IPS-20b (cell line): ENCODE results near the gene CALHM4.

Experiments used
- H3K27ac ChIP-seq: one replicate; pipeline ENCODE4 v1.5.1; 2013; ENCODE audit warnings: low read length
- H3K27me3 ChIP-seq: 2 replicates; pipeline ENCODE4 v1.6.1; 2013; ENCODE audit warnings: mild to moderate bottlenecking, low read length, inconsistent platforms; ENCODE audit not compliant: insufficient read depth
- H3K36me3 ChIP-seq: 2 replicates; pipeline ENCODE4 v1.6.1; 2013; ENCODE audit warnings: low read depth, mild to moderate bottlenecking, inconsistent platforms, low read length, moderate library complexity; ENCODE audit not compliant: insufficient read depth
- H3K4me1 ChIP-seq: 2 replicates; pipeline ENCODE4 v1.6.1; 2013; ENCODE audit warnings: mild to moderate bottlenecking, control low read depth, inconsistent platforms, low read length, moderate library complexity; ENCODE audit not compliant: insufficient read depth
- H3K4me3 ChIP-seq: 2 replicates; pipeline ENCODE4 v1.5.1; 2013; ENCODE audit warnings: mild to moderate bottlenecking, low read length, inconsistent platforms
- H3K9ac ChIP-seq: 2 replicates; pipeline ENCODE4 v1.6.1; 2013; ENCODE audit warnings: low read depth, mild to moderate bottlenecking, inconsistent platforms, low read length, moderate library complexity
- H3K9me3 ChIP-seq: 2 replicates; pipeline ENCODE4 v1.6.1; 2013; ENCODE audit warnings: mild to moderate bottlenecking, low read depth, low read length, inconsistent platforms; ENCODE audit not compliant: insufficient read depth

CALHM4 gene

DNA sequence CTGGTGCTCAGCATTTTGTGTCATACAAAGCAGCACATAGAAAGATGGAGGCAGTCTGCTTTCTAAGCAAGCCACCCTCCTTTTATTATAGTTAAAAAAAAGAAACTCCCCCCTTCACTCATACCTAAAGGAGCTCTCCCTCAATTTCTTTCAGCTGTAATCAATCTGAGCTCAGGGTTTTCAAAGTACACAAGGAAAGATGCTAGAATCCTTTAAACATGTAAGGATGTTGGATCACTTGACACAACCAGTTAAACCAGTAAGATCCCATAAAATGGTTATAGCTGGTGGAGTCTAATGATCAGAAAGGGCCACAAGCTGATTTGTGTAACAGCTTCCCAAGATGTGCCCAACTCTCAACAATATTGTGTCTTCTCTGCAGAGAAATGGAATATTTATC is at the start of gene CALHM4:
CALHM4 (plus strand) TSS at position 301 of the 400 bp plus-strand sequence; CDS start at position 344, 43 bp downstream.
- H3K4me3 ChIP-seq: no peak within 1 kb of the TSS
- no peak within 1 kb of the TSS for H3K27ac ChIP-seq
- no peak within 1 kb of the TSS for H3K9ac ChIP-seq
- no peaks in the 10 kb centered on the region for H3K9me3 ChIP-seq
- no peaks in the 10 kb centered on the region for H3K4me1 ChIP-seq
- H3K27me3 ChIP-seq: no peaks in the 10 kb centered on the region
- no peaks in the 10 kb centered on the region for H3K36me3 ChIP-seq

- no peak overlapping the region for H3K27ac ChIP-seq
- no peak overlapping the region for H3K9ac ChIP-seq
- no peaks in the 10 kb centered on the region for H3K27me3 ChIP-seq
- H3K9me3 ChIP-seq: no peaks in the 10 kb centered on the region
- no peak overlapping the region for H3K4me3 ChIP-seq
- peaks cover 7% of the 10 kb centered on the region; the same call in 1 of the 2 replicates for H3K4me1 ChIP-seq
- H3K36me3 ChIP-seq: no peaks in the 10 kb centered on the region
Measured at GRCh38 chr6:116507324-116507723, 46.2 kb upstream of the CALHM4 start.

DNA sequence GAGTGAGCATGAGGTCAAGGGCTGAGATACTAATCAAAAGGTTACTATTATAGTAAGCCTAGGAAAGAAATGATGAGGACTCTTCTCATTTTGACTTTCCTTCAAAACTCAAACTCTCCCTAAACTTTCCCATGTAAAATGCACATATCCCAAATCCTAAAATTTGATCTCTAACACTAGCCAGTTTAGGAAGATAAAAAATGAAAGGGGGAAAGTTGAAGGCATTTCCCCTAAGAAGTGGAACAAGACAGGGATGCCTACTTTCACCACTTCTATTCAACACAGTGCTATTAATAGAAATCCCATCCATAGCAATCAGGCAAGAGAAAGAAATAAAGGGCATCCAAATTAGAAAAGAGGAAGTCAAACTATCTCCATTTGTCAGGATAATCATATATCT is 45.0 kb upstream of the CALHM4 start:
- Histone ChIP-seq H3K9ac (no peak overlapping the region), H3K27me3 (no peaks in the 10 kb centered on the region), H3K9me3 (no peaks in the 10 kb centered on the region), H3K36me3 (no peaks in the 10 kb centered on the region), H3K4me3 (no peak overlapping the region), H3K4me1 (peaks cover 7% of the 10 kb centered on the region; the same call in 1 of the 2 replicates), H3K27ac (no peak overlapping the region)

GRCh38 chr6:116511424-116512110 is 42.0 kb upstream of the CALHM4 start, which contains the start of gene CALHM5:
Gene CALHM5, plus strand, starts transcription at chr6:116511639. Its CDS starts 58 bp downstream, at chr6:116511697.
- H3K27ac ChIP-seq: no peak within 1 kb of the TSS
- H3K9ac ChIP-seq: peak within 1 kb of the TSS; percentile 26; the same call in 1 of the 2 replicates
- H3K4me1 ChIP-seq: peaks cover 14% of the 10 kb centered on the region
- no peaks in the 10 kb centered on the region for H3K9me3 ChIP-seq
- H3K27me3 ChIP-seq: no peaks in the 10 kb centered on the region
- H3K36me3 ChIP-seq: no peaks in the 10 kb centered on the region
- H3K4me3 ChIP-seq: 0 out of 2 replicates have a peak within 1 kb of the TSS, but pooled peaks have one; percentile 18

DNA sequence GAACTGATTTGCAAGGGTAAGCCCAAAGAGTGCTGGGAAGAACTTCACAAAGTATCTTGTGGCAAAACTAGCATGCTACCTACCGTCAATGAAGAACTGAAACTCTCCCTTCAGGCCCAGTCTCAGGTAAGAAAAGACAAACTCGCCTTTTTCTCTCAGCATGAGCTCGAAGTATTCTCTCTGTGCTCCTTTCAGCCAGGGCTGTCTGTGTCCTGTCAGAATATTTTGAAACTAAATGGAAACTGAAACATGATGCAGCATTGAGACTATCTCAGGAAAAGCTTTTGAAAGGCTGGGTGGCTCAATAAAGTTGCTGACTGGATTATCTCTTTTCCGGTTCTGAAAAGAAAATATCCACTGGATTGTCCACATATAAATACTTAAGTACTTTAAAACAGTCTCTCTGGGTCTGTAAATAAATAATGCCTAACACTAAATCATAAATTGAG is 41.4 kb upstream of the CALHM4 start:
- Histone ChIP-seq H3K27me3 (no peaks in the 10 kb centered on the region), H3K36me3 (no peaks in the 10 kb centered on the region), H3K4me1 (peaks cover 14% of the 10 kb centered on the region), H3K4me3 (0 out of 2 replicates have a peak overlapping the region, but pooled peaks have one; percentile 18), H3K9ac (peak overlapping the region; percentile 26; the same call in 1 of the 2 replicates), H3K27ac (no peak overlapping the region), H3K9me3 (no peaks in the 10 kb centered on the region)

GRCh38 chr6:116512734-116513133 is 40.8 kb upstream of the CALHM4 start:
- Histone ChIP-seq H3K27ac (no peak overlapping the region), H3K9ac (no peak overlapping the region), H3K27me3 (no peaks in the 10 kb centered on the region), H3K4me3 (no peak overlapping the region), H3K4me1 (peaks cover 14% of the 10 kb centered on the region), H3K36me3 (no peaks in the 10 kb centered on the region), H3K9me3 (no peaks in the 10 kb centered on the region)

- H3K4me1 ChIP-seq: peaks cover 14% of the 10 kb centered on the region
- no peak overlapping the region for H3K4me3 ChIP-seq
- H3K27me3 ChIP-seq: no peaks in the 10 kb centered on the region
- no peak overlapping the region for H3K27ac ChIP-seq
- H3K36me3 ChIP-seq: no peaks in the 10 kb centered on the region
- no peaks in the 10 kb centered on the region for H3K9me3 ChIP-seq
- no peak overlapping the region for H3K9ac ChIP-seq
Measured at GRCh38 chr6:116513224-116513875, 40.2 kb upstream of the CALHM4 start.

DNA sequence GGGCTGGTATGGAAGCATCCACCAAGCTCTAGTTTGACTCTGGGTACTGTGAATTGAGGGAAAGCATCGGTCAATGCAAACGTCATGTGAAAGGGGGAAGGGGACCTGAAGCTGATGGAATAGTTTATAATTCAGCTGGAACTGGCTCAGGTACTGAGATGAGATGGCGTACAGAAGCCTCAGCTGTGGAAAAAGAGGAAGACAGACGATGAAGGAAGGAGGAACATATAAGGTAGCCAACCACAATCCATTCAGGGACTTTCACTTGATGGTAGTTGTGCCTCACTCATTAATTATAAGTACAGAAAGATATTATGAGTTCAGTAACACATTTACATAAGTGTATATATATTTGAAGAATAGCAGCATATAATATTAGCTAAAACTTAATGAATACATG is 39.4 kb upstream of the CALHM4 start:
- Histone ChIP-seq H3K27ac (no peak overlapping the region), H3K36me3 (no peaks in the 10 kb centered on the region), H3K4me1 (peaks cover 14% of the 10 kb centered on the region), H3K4me3 (no peak overlapping the region), H3K27me3 (no peaks in the 10 kb centered on the region), H3K9me3 (no peaks in the 10 kb centered on the region), H3K9ac (no peak overlapping the region)

DNA sequence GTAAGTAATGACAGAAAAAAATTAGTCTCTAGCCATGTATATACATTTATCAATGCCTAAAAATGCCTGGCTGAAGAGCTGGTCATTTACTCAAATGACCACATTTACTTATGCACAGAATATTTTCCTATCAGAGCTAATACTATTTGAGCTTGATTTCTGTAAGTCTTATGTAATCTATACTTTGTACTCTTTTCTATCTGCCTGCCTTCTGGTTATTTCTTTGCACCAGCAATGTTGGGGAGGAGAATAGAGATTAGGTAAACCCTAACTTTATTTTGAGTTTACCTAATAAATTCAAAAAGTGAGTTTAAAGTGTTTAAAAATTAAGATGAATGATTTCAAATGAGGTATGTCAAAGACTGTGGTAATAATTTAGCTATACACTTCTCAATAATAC is 38.4 kb upstream of the CALHM4 start:
- no peak overlapping the region for H3K9ac ChIP-seq
- H3K36me3 ChIP-seq: no peaks in the 10 kb centered on the region
- H3K4me1 ChIP-seq: peaks cover 14% of the 10 kb centered on the region
- H3K4me3 ChIP-seq: no peak overlapping the region
- H3K9me3 ChIP-seq: no peaks in the 10 kb centered on the region
- no peaks in the 10 kb centered on the region for H3K27me3 ChIP-seq
- H3K27ac ChIP-seq: no peak overlapping the region

- Histone ChIP-seq H3K4me3 (no peak overlapping the region), H3K27me3 (no peaks in the 10 kb centered on the region), H3K9ac (no peak overlapping the region), H3K4me1 (peaks cover 17% of the 10 kb centered on the region), H3K27ac (no peak overlapping the region), H3K9me3 (no peaks in the 10 kb centered on the region), H3K36me3 (no peaks in the 10 kb centered on the region)
Measured at GRCh38 chr6:116518621-116519368, 34.8 kb upstream of the CALHM4 start.

- Histone ChIP-seq H3K9me3 (no peaks in the 10 kb centered on the region), H3K4me3 (no peak overlapping the region), H3K36me3 (no peaks in the 10 kb centered on the region), H3K4me1 (peaks cover 22% of the 10 kb centered on the region), H3K27me3 (no peaks in the 10 kb centered on the region), H3K9ac (no peak overlapping the region), H3K27ac (peak overlapping the region; percentile 30)
Measured at GRCh38 chr6:116522896-116523295, 30.7 kb upstream of the CALHM4 start.
